Subcutaneous adipose tissue (tissue), 4 donors: Measurements from ENCODE around the gene SLC13A3. TPM values are rescaled to one million over a fixed set of nuclear protein-coding genes. Genes with fewer than 3 reads are reported as not detected.

Source experiments
- CTCF ChIP-seq: fragments of 450-650 bp; IDR thresholded peaks from one replicate; pipeline ENCODE4 v1.5.1; 2016; ENCODE audit warnings: low read depth, mild to moderate bottlenecking, control low read depth, antibody characterized with exemption, moderate library complexity
- total RNA-seq, 4 donors: library from RNA; depleted of rRNA; stranded (reverse); fragments of >200 nt; gene quantifications; one replicate each; pipeline ENCODE4 v1.1.0, GENCODE V29; 2016

Gene SLC13A3
- total RNA-seq: 1 to 10 TPM in 2 of 4 donors, under 1 TPM in 2; 0.88 to 4.3 (median 1.5) TPM

DNA sequence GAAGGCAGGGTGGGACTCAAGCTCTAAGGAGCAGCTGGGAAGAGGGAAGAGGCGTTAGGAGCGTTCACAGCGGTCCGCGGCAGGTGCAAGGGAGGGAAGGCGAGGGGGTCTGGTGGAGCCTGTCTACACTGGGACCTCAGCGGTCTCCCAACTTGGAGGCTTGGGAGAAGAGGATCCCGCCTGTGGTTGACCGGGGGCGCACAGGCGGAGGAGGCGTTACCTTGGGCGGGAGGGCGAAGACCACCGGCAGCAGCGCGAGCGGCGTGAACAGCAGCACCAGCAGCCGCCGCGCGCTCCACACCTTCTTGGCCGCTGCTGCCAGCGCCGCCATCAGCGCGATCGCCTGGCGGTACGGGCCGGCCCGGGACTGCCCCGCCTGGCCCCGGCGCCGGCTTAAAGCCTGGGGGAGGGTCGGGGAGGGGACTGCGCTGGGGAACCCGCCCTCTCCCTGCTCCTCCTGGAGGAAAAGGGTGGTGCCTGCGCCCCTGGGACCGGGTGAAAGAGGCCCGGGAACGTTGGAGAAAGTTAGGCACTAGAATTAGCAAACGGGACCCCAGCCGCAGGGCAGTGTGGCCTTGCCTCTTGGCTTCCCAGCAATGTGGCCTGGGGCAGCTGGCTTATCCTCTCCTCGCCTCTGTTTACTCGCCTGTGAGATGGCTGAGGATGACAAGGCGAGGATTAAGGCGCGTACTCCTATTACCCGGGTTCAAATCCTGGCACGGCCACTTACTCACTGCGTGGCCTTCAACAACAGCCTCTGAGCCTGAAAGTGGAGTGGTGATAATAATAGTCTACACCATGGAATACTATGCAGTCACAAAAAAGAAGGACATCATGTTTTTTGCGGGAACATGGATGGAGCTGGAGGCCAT, at the start of gene SLC13A3:
Gene SLC13A3 (minus strand): TSS at position 369 of the 872 bp plus-strand sequence. CDS start 38 bp downstream, at position 331.
- TF ChIP-seq CTCF: no peak

GRCh38 chr20:46701057-46701456, 49.8 kb upstream of the SLC13A3 start:
- no peak for TF ChIP-seq CTCF

- TF ChIP-seq CTCF: no peak
Measured at GRCh38 chr20:46700481-46700880, 49.2 kb upstream of the SLC13A3 start.

- TF ChIP-seq CTCF: no peak
Measured at GRCh38 chr20:46699651-46700359, 48.5 kb upstream of the SLC13A3 start.

- no peak for TF ChIP-seq CTCF
Measured at GRCh38 chr20:46698788-46699187, 47.5 kb upstream of the SLC13A3 start.

DNA sequence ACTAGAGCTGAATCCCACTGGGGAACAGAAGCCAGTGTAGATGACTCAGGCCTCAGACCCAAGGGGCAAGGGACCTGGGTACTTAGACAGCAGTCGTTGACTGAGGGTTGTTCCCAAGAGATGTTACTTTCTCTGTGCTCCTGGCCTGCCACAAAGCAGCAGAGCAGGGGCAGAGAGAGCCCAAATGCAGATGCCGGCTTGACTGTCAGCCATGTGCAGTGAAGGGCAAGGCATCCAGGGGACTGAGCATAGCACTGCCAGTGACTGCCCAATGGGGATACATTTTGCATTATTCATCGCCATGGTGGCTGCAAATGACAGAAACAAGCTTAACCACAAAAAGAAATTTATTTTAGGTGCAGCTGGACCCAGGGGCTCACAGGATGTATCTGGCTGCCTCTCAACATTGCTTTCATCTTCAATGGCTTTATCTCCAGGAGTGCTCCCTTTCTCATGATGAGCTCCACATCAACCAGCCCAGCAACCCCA, 45.6 kb upstream of the SLC13A3 start:
- no peak for TF ChIP-seq CTCF

DNA sequence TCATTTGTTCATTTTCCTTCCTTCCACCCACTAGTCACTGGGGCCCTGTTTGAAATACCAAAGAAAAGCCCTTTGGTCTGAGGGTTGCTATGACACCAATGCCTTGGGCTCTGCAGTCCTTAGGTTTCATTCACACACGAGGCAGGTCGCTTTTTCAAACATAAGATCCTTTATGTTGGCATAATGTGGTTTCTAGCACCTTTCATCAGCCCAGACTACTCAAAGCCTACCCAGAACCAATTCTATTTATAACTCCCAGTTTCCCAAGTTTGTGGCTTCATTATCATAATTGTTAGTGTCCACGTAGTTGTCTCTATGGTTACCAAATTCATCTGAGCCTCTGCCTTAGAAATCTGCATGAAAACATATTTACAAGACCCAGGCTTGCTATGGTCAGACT, 44.6 kb upstream of the SLC13A3 start:
- no peak for TF ChIP-seq CTCF
